HL-60 (cell line): Measurements from ENCODE around the gene SLC9A3.
A peak's percentile ranks its signal among the peaks of the same experiment; 100 is the strongest.

Source experiments
- DNase-seq, 2 experiments: peaks; one replicate each; pipeline ENCODE4 v3.0.0-alpha.2; 2010 to 2020; ENCODE audit warnings: low read depth in 1 of 2, low spot score in 1 of 2
- H3K27ac ChIP-seq: fragments of 250-450 bp; sonication (Bioruptor Pico); replicated peaks from 2 replicates; pipeline ENCODE4 v1.5.1; 2020; ENCODE audit warnings: mild to moderate bottlenecking, moderate library complexity
- H3K27me3 ChIP-seq: fragments of 250-450 bp; sonication (Bioruptor Pico); 2 replicates; pipeline ENCODE4 v1.5.1; 2021; ENCODE audit warnings: mild to moderate bottlenecking, moderate library complexity; ENCODE audit not compliant: insufficient read depth, poor library complexity, severe bottlenecking
- H3K4me3 ChIP-seq: replicated peaks from 2 replicates; pipeline ENCODE4 v1.5.1; 2011; ENCODE audit warnings: mild to moderate bottlenecking, control low read depth, low read length; ENCODE audit not compliant: insufficient read depth
- GABPA ChIP-seq: IDR thresholded peaks from 2 replicates; pipeline ENCODE4 v1.6.1; 2012; ENCODE audit warnings: low read depth
- POLR2AphosphoS5 ChIP-seq: IDR thresholded peaks from 2 replicates; pipeline ENCODE4 v1.6.1; 2012; ENCODE audit warnings: low read depth
- SPI1 ChIP-seq: IDR thresholded peaks from 2 replicates; pipeline ENCODE4 v1.6.1; 2012; ENCODE audit warnings: low read depth, mild to moderate bottlenecking, borderline replicate concordance
- TF ChIP-seq, protein P1 (sequence below): IDR thresholded peaks from one replicate; pipeline ENCODE4 v1.5.1; 2011; ENCODE audit warnings: low read length, control low read depth, inconsistent platforms; ENCODE audit not compliant: insufficient read depth
- TF ChIP-seq, protein P2 (sequence below): IDR thresholded peaks from 2 replicates; pipeline ENCODE4 v1.6.1; 2012; ENCODE audit warnings: low read depth; ENCODE audit not compliant: insufficient replicate concordance

Gene SLC9A3

DNA sequence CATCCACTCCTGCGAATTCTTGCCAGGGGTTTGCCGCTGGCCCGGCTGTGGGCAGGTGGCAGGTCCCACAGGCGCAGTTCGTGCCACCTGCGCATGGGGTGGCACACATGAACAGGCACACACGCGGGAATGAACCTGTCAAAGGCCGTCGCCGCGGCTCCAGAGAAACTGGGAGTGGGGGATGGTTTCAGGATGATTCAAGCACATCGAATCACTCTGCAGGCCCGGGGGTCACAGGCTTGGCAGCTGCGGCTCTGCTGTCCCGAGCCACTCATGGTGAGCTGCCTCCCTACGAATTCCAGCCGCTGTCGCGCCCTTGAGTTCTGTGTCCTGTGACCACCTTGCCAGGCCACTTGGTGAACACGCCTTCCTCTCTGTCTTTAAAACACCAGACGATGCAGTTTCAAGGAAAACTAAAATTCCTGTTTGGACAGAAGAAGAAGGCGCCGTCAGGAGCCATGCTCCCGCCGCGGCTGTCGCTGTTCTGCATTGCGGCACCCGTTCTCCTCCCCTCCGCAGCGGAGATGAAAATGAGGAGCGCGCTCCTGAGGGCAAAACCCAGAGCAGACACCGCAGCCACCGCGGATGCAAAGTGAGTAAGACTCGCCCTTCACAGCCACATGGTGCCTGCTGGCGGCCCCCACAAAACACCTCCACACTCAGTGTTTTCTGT lies 96.7 kb downstream of the SLC9A3 start:
- no peak overlapping the region for H3K27ac ChIP-seq
- no peak overlapping the region for H3K4me3 ChIP-seq
- DNase-seq, result no peak
- H3K27me3 ChIP-seq, result no peaks in the 10 kb centered on the region
- TF ChIP-seq, protein P1, sequence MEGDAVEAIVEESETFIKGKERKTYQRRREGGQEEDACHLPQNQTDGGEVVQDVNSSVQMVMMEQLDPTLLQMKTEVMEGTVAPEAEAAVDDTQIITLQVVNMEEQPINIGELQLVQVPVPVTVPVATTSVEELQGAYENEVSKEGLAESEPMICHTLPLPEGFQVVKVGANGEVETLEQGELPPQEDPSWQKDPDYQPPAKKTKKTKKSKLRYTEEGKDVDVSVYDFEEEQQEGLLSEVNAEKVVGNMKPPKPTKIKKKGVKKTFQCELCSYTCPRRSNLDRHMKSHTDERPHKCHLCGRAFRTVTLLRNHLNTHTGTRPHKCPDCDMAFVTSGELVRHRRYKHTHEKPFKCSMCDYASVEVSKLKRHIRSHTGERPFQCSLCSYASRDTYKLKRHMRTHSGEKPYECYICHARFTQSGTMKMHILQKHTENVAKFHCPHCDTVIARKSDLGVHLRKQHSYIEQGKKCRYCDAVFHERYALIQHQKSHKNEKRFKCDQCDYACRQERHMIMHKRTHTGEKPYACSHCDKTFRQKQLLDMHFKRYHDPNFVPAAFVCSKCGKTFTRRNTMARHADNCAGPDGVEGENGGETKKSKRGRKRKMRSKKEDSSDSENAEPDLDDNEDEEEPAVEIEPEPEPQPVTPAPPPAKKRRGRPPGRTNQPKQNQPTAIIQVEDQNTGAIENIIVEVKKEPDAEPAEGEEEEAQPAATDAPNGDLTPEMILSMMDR, result no peak
- no peak for TF ChIP-seq GABPA

DNA sequence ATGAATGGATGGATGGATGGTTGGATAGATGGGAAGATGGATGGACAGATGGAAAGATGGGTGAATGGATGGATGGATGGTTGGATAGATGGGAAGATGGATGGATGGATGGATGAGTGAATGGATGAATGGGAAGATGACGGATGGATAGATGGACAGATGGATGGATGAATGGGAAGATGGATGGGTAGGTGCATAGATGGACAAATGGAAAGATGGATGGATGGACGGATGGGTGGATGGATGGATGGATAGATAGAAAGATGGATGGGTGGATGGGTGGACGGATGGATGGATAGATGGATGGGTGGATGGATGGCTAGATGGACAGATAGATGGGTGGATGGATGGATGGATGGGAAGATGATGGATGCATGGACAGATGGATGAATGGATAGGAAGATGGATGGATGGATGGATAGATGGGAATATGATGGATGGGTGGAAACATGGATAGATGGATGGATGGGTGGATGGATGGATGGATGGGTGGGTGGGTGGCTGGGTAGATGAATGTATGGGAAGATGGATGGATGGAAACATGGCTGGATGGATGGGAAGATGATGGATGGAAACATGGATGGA lies 97.8 kb downstream of the SLC9A3 start:
- DNase-seq, result no peak
- no peak overlapping the region for H3K4me3 ChIP-seq
- H3K27me3 ChIP-seq, result no peaks in the 10 kb centered on the region
- TF ChIP-seq, protein P1, result no peak
- no peak for TF ChIP-seq GABPA
- no peak for TF ChIP-seq POLR2AphosphoS5
- TF ChIP-seq, protein P2, sequence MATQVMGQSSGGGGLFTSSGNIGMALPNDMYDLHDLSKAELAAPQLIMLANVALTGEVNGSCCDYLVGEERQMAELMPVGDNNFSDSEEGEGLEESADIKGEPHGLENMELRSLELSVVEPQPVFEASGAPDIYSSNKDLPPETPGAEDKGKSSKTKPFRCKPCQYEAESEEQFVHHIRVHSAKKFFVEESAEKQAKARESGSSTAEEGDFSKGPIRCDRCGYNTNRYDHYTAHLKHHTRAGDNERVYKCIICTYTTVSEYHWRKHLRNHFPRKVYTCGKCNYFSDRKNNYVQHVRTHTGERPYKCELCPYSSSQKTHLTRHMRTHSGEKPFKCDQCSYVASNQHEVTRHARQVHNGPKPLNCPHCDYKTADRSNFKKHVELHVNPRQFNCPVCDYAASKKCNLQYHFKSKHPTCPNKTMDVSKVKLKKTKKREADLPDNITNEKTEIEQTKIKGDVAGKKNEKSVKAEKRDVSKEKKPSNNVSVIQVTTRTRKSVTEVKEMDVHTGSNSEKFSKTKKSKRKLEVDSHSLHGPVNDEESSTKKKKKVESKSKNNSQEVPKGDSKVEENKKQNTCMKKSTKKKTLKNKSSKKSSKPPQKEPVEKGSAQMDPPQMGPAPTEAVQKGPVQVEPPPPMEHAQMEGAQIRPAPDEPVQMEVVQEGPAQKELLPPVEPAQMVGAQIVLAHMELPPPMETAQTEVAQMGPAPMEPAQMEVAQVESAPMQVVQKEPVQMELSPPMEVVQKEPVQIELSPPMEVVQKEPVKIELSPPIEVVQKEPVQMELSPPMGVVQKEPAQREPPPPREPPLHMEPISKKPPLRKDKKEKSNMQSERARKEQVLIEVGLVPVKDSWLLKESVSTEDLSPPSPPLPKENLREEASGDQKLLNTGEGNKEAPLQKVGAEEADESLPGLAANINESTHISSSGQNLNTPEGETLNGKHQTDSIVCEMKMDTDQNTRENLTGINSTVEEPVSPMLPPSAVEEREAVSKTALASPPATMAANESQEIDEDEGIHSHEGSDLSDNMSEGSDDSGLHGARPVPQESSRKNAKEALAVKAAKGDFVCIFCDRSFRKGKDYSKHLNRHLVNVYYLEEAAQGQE, result no peak
- TF ChIP-seq SPI1, result no peak
- H3K27ac ChIP-seq, result no peak overlapping the region

DNA sequence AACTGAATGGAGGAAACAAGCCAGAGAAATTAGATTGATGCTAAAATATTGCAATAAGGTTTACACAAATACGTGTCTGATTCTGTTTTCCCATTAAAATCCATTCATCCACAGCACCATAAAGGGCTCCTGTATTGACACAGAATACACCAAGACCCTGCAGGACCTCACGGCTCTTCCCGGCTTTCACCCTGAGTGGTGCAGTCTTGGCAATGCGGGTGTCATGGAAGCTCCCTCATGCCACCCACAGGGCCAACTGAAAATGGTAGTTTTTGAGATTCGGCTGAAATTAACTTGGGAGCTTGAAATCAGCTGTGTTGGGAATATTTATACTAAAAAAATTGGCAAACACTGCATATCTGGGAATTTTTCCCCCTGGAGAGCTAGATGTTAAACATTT lies 98.5 kb downstream of the SLC9A3 start:
- Histone ChIP-seq H3K27me3 (no peaks in the 10 kb centered on the region), H3K27ac (peak overlapping the region; percentile 28; the same call in 1 of the 2 replicates), H3K4me3 (no peak overlapping the region)
- no peak for DNase-seq
- TF ChIP-seq POLR2AphosphoS5 (no peak), GABPA (no peak), SPI1 (no peak)
- TF ChIP-seq, protein P2, result no peak
- TF ChIP-seq, protein P1, result no peak
